ENCODE results near the gene GPN2.

- TF ChIP-seq CTCF (IDR thresholded peaks at IDR 0.05) (no peak), EZH2 (IDR thresholded peaks at IDR 0.05; ENCODE audit: borderline replicate concordance, insufficient read depth, low read depth, low read length, poor library complexity, severe bottlenecking) (no peak)
Observed at GRCh38 chr1:26890467-26890796, 349 bp upstream of the GPN2 start.

Data from B cell (primary cell).